BLaER1 (cell line): Measurements from ENCODE around the gene ZNF283.

Source experiments
- H3K27ac ChIP-seq: shearing (Covaris generic); formaldehyde crosslinking; 2 replicates; pipeline ENCODE4 v1.8.1; 2022
- H3K27me3 ChIP-seq: shearing (Covaris generic); formaldehyde crosslinking; 2 replicates; pipeline ENCODE4 v1.8.1; 2022
- H3K36me3 ChIP-seq: shearing (Covaris generic); formaldehyde crosslinking; 2 replicates; pipeline ENCODE4 v1.8.1; 2022
- H3K4me1 ChIP-seq: shearing (Covaris generic); formaldehyde crosslinking; 2 replicates; pipeline ENCODE4 v1.8.1; 2022
- H3K4me2 ChIP-seq: shearing (Covaris generic); formaldehyde crosslinking; 2 replicates; pipeline ENCODE4 v1.8.1; 2022
- H3K4me3 ChIP-seq: shearing (Covaris generic); formaldehyde crosslinking; 2 replicates; pipeline ENCODE4 v1.8.1; 2022
- H3K9ac ChIP-seq: shearing (Covaris generic); formaldehyde crosslinking; 2 replicates; pipeline ENCODE4 v1.8.1; 2022
- H3K9me3 ChIP-seq: shearing (Covaris generic); formaldehyde crosslinking; 2 replicates; pipeline ENCODE4 v1.8.1; 2022
- H4K20me1 ChIP-seq: shearing (Covaris generic); formaldehyde crosslinking; 2 replicates; pipeline ENCODE4 v1.8.1; 2022
- Cebpa-rat ChIP-seq: shearing (Covaris generic); IDR thresholded peaks from 2 replicates; pipeline ENCODE4 v1.8.1; 2022

ZNF283 gene

GRCh38 chr19:43826787-43827754, at the start of gene ZNF283:
ZNF283 (plus strand) TSS chr19:43827321; CDS start chr19:43833505, 6,184 bp downstream.
- Histone ChIP-seq H4K20me1 (no peaks in the 10 kb centered on the region), H3K36me3 (peaks cover 30% of the 10 kb centered on the region), H3K27me3 (no peaks in the 10 kb centered on the region), H3K9me3 (peaks cover 19% of the 10 kb centered on the region; the same call in 1 of the 2 replicates), H3K4me2 (peak within 1 kb of the TSS; percentile 89), H3K27ac (no peak within 1 kb of the TSS), H3K4me1 (peaks cover 8% of the 10 kb centered on the region), H3K4me3 (peak within 1 kb of the TSS; percentile 73), H3K9ac (peak within 1 kb of the TSS; percentile 67)
- TF ChIP-seq Cebpa-rat: no peak

DNA sequence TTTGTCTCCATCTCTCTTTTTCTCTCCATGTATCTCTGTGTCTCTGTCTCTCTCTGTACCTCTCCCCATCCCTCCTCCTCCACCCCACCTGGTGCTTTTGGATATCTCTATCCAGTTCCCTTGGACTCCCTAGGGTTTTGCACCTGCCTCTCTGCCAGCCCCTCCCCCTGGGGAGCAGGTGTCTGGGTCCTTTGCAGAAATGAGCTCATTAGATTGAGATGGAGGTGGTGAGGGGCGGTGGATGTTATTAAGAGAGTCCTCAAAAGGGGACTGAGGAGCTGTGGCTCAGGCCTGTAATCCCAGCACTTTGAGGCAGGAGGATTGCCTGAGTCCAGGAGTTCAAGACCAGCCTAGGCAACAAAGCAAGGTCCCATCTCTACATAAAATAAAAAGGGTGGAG, 48.5 kb upstream of the ZNF283 start:
- Histone ChIP-seq H4K20me1 (no peaks in the 10 kb centered on the region), H3K36me3 (peaks cover 21% of the 10 kb centered on the region), H3K9ac (peak overlapping the region; percentile 79), H3K27me3 (no peaks in the 10 kb centered on the region), H3K4me1 (peaks cover 81% of the 10 kb centered on the region), H3K9me3 (no peaks in the 10 kb centered on the region), H3K27ac (peak overlapping the region; percentile 84), H3K4me2 (peak overlapping the region; percentile 99), H3K4me3 (peak overlapping the region; percentile 70)
- TF ChIP-seq Cebpa-rat: no peak

DNA sequence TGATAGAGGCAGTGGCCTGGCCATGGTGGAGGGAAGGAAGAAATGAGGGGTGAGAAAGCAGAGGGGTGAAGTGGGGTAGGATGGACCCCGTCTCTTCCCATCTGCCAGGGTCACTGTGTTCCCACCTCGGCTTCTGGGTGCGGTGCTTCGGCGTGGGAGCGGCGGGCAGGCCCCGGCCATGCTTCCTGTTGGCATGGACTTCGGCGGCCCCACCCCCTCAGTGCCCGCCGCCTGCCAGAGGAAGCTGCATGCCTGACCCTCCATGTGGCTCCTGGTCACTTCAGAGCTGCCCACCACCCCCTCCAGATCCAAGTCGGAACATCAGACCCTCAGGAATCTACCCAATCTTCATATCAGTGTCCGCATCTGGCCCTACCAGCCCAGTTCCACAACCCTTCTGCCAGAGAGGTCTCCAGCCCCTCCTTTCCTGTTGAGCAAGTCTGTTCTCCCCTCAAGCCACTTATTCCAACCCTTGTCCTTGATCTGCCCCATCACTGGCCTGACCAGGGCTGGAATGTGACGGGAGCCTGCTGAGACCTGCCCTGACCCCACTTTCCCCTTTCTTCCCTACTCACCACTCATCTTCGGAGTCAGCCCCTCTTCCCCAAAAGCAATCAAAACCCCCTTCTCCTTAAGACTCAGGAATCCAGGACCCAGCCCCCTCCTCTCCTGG, 47.8 kb upstream of the ZNF283 start:
- Histone ChIP-seq H3K27ac (peak overlapping the region; percentile 84), H3K27me3 (no peaks in the 10 kb centered on the region), H3K9ac (peak overlapping the region; percentile 79), H3K4me2 (peak overlapping the region; percentile 99), H3K4me1 (peaks cover 81% of the 10 kb centered on the region), H3K9me3 (no peaks in the 10 kb centered on the region), H3K4me3 (peak overlapping the region; percentile 70), H3K36me3 (peaks cover 15% of the 10 kb centered on the region), H4K20me1 (no peaks in the 10 kb centered on the region)
- no peak for TF ChIP-seq Cebpa-rat

GRCh38 chr19:43779820-43780219, 47.3 kb upstream of the ZNF283 start:
- no peak for TF ChIP-seq Cebpa-rat
- no peaks in the 10 kb centered on the region for H3K9me3 ChIP-seq
- H3K9ac ChIP-seq: peak overlapping the region; percentile 79
- no peaks in the 10 kb centered on the region for H3K27me3 ChIP-seq
- H3K36me3 ChIP-seq: peaks cover 9% of the 10 kb centered on the region
- H3K4me3 ChIP-seq: peak overlapping the region; percentile 70
- H3K4me2 ChIP-seq: peak overlapping the region; percentile 99
- peaks cover 82% of the 10 kb centered on the region for H3K4me1 ChIP-seq
- H3K27ac ChIP-seq: peak overlapping the region; percentile 84
- no peaks in the 10 kb centered on the region for H4K20me1 ChIP-seq

- Histone ChIP-seq H4K20me1 (no peaks in the 10 kb centered on the region), H3K4me1 (peaks cover 86% of the 10 kb centered on the region), H3K27me3 (no peaks in the 10 kb centered on the region), H3K4me3 (peak within 1 kb of the TSS; percentile 70), H3K9me3 (no peaks in the 10 kb centered on the region), H3K27ac (peak within 1 kb of the TSS; percentile 84), H3K4me2 (peak within 1 kb of the TSS; percentile 99), H3K36me3 (no peaks in the 10 kb centered on the region; the same call in 1 of the 2 replicates), H3K9ac (peak within 1 kb of the TSS; percentile 79)
- no peak for TF ChIP-seq Cebpa-rat
Observed at GRCh38 chr19:43780706-43781525, 46.2 kb upstream of the ZNF283 start, which contains the start of gene KCNN4. KCNN4 (minus strand) TSS chr19:43780973; CDS start chr19:43780861, 112 bp downstream.

DNA sequence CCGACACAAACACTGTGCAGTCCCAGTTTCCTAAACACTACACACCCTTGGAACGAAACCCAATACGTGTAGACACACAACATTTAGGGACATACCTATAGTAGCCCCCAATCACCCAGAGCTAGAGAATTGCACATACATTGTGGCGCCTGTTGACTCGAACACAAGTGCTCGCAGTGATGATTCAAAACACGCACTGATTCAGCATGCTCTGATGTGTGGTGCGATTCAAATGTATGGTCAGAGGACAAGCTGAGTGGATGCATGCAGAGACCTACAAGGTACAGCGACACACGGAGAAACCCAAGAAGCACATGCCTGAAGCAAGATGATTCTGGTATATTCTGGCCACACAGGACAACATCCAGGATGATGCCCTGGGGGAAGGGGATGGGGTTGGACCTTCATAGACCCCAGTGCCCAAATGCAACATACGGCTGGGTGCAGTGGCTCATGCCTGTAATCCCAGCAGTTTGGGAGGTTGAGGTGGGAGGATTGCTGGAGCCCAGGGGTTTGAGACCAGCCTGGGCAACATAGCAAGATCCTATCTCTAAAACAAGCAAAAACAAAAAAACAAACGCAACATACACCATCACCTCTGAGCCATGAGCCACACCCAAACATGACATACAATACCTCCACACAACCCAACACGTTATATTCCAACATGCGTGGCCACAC, 45.4 kb upstream of the ZNF283 start:
- Histone ChIP-seq H3K27ac (no peak overlapping the region), H3K4me1 (peaks cover 77% of the 10 kb centered on the region), H3K9ac (no peak overlapping the region), H4K20me1 (no peaks in the 10 kb centered on the region), H3K36me3 (no peaks in the 10 kb centered on the region), H3K9me3 (no peaks in the 10 kb centered on the region), H3K4me3 (no peak overlapping the region), H3K4me2 (0 out of 2 replicates have a peak overlapping the region, but pooled peaks have one; percentile 99), H3K27me3 (no peaks in the 10 kb centered on the region)
- TF ChIP-seq Cebpa-rat: no peak

DNA sequence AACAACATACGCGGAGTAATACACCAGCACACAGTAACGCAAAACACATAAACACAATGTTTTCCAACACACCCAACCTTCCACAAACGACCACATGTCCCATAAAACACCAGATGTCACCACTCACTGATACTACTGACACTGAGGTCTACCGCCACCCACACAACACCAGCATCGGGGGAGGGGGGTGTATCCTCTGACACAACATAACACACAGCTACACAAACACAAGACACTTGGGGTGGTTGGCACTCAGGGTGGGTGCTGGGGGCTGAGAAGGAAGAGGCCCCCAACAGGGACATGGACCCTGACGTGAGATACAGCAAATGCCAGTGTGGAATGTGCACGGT, 44.8 kb upstream of the ZNF283 start:
- no peaks in the 10 kb centered on the region for H4K20me1 ChIP-seq
- no peak for TF ChIP-seq Cebpa-rat
- H3K9ac ChIP-seq: no peak overlapping the region
- no peak overlapping the region for H3K4me2 ChIP-seq
- H3K36me3 ChIP-seq: no peaks in the 10 kb centered on the region
- no peaks in the 10 kb centered on the region for H3K27me3 ChIP-seq
- no peak overlapping the region for H3K27ac ChIP-seq
- H3K4me1 ChIP-seq: peaks cover 72% of the 10 kb centered on the region
- no peaks in the 10 kb centered on the region for H3K9me3 ChIP-seq
- no peak overlapping the region for H3K4me3 ChIP-seq

- no peaks in the 10 kb centered on the region for H4K20me1 ChIP-seq
- TF ChIP-seq Cebpa-rat: no peak
- H3K36me3 ChIP-seq: no peaks in the 10 kb centered on the region
- peak overlapping the region; percentile 30; the same call in 1 of the 2 replicates for H3K27ac ChIP-seq
- no peak overlapping the region for H3K9ac ChIP-seq
- no peak overlapping the region for H3K4me2 ChIP-seq
- H3K4me3 ChIP-seq: no peak overlapping the region
- H3K27me3 ChIP-seq: no peaks in the 10 kb centered on the region
- H3K4me1 ChIP-seq: peaks cover 67% of the 10 kb centered on the region
- no peaks in the 10 kb centered on the region for H3K9me3 ChIP-seq
Observed at GRCh38 chr19:43782689-43783231, 44.4 kb upstream of the ZNF283 start.

- Histone ChIP-seq H4K20me1 (no peaks in the 10 kb centered on the region), H3K9me3 (no peaks in the 10 kb centered on the region), H3K27me3 (no peaks in the 10 kb centered on the region), H3K4me3 (no peak overlapping the region), H3K4me1 (peaks cover 58% of the 10 kb centered on the region), H3K4me2 (peak overlapping the region; percentile 82), H3K27ac (peak overlapping the region; percentile 80), H3K36me3 (no peaks in the 10 kb centered on the region), H3K9ac (peak overlapping the region; percentile 64; the same call in 1 of the 2 replicates)
- no peak for TF ChIP-seq Cebpa-rat
Observed at GRCh38 chr19:43783636-43784035, 43.5 kb upstream of the ZNF283 start.
